Smooth muscle cell (in vitro differentiated cells): ENCODE measurements around the gene CPO. TPM values are rescaled to one million over a fixed set of nuclear protein-coding genes. Genes with fewer than 3 reads are reported as not detected.

ENCODE experiments used
- DNase-seq: peaks from one replicate; lab custom pipeline; 2025; ENCODE audit not compliant: unreplicated experiment; lab: John Stamatoyannopoulos, UW
- H2AFZ ChIP-seq: fragments of 200-600 bp; sonication (generic); 2 replicates; pipeline ENCODE4 v1.6.0; 2016; ENCODE audit warnings: antibody characterized with exemption, low read depth, mild to moderate bottlenecking
- H3F3A ChIP-seq: fragments of 200-600 bp; sonication (generic); 2 replicates; pipeline ENCODE4 v1.6.0; 2017; ENCODE audit warnings: antibody characterized with exemption, low read depth
- H3K27ac ChIP-seq: fragments of 200-600 bp; sonication (generic); 2 replicates; pipeline ENCODE4 v1.5.1; 2016; ENCODE audit warnings: low read depth, mild to moderate bottlenecking
- H3K27me3 ChIP-seq: fragments of 200-600 bp; sonication (generic); 2 replicates; pipeline ENCODE4 v1.6.1; 2016; ENCODE audit warnings: low read depth, mild to moderate bottlenecking
- H3K36me3 ChIP-seq: fragments of 200-600 bp; sonication (generic); 2 replicates; pipeline ENCODE4 v1.5.1; 2016; ENCODE audit warnings: low read depth
- H3K4me1 ChIP-seq: fragments of 200-600 bp; sonication (generic); 2 replicates; pipeline ENCODE4 v1.5.1; 2016; ENCODE audit warnings: low read depth
- H3K4me2 ChIP-seq: fragments of 200-600 bp; sonication (generic); 2 replicates; pipeline ENCODE4 v1.6.0; 2016; ENCODE audit warnings: mild to moderate bottlenecking
- H3K4me3 ChIP-seq: fragments of 200-600 bp; sonication (generic); 2 replicates; pipeline ENCODE4 v1.5.1; 2016; ENCODE audit warnings: mild to moderate bottlenecking
- H3K79me2 ChIP-seq: fragments of 200-600 bp; sonication (generic); 2 replicates; pipeline ENCODE4 v1.6.0; 2016; ENCODE audit warnings: low read depth, mild to moderate bottlenecking
- H3K9ac ChIP-seq: fragments of 200-600 bp; sonication (generic); 2 replicates; pipeline ENCODE4 v1.6.0; 2016; ENCODE audit warnings: low read depth
- H3K9me3 ChIP-seq: fragments of 200-600 bp; sonication (generic); replicated peaks from 2 replicates; pipeline ENCODE4 v1.5.1; 2016; ENCODE audit warnings: low read depth
- H4K20me1 ChIP-seq: fragments of 200-600 bp; sonication (generic); 2 replicates; pipeline ENCODE4 v1.6.0; 2016; ENCODE audit warnings: low read depth
- CTCF ChIP-seq: fragments of 200-600 bp; sonication (generic); IDR thresholded peaks from 2 replicates; pipeline ENCODE4 v1.5.1; 2017; ENCODE audit warnings: borderline replicate concordance, mild to moderate bottlenecking, antibody characterized with exemption; ENCODE audit not compliant: insufficient read depth, poor library complexity, severe bottlenecking
- WGBS: methylation state at CpG from one replicate; pipeline ENCODE4 v1.1.7; 2016; ENCODE audit warnings: low lambda C conversion rate; 5-methylcytosine and 5-hydroxymethylcytosine counted together
- polyA plus RNA-seq: library from polyadenylated mRNA; unstranded; fragments of >200 nt; fragmentation: Nextera tagmentation; extraction: Ambion mirVana; gene quantifications from 2 replicates; pipeline ENCODE4 v1.2.1, GENCODE V29; 2016
- total RNA-seq: library from RNA; depleted of rRNA; stranded (reverse); fragments of >200 nt; gene quantifications from 2 replicates; pipeline ENCODE4 v1.2.3, GENCODE V29; 2014

CPO gene
- total and polyA plus RNA-seq, 2 experiments from 2014 or later: not detected

GRCh38 chr2:206979365-206979764, 40.0 kb downstream of the CPO start:
- 81% methylated on average over 3 of the region's 3 CpGs for WGBS
- no peaks in the 10 kb centered on the region for H3K36me3 ChIP-seq
- H3F3A ChIP-seq: no peaks in the 10 kb centered on the region
- H4K20me1 ChIP-seq: no peaks in the 10 kb centered on the region
- no peak for DNase-seq
- H3K4me3 ChIP-seq: no peak overlapping the region
- no peaks in the 10 kb centered on the region for H3K27me3 ChIP-seq
- TF ChIP-seq CTCF: no peak
- no peak overlapping the region for H3K4me2 ChIP-seq
- no peaks in the 10 kb centered on the region for H3K9me3 ChIP-seq
- no peaks in the 10 kb centered on the region for H3K4me1 ChIP-seq
- no peaks in the 10 kb centered on the region for H3K79me2 ChIP-seq
- H2AFZ ChIP-seq: no peak overlapping the region
- H3K27ac ChIP-seq: no peak overlapping the region
- no peak overlapping the region for H3K9ac ChIP-seq

DNA sequence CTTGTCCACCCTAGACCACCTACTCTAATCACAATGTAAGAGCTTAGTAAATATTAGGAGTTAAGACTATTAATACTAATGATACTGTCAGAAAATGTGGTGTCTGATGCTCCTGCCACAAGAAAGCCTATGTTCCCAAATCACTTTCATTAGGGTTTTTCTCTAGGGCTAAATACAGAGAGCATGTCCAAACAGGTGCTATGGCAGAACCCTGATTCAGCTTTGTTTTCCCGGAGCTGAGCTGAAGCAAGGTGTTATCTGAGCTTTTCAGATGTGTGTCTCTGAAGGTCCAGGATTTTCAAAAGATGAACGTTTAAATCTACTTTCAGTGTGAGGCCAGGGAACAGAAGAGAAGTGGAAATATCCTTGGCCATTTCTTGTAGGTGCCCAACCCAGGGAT, 40.6 kb downstream of the CPO start:
- Histone ChIP-seq H3K9ac (no peak overlapping the region), H3K27ac (no peak overlapping the region), H2AFZ (no peak overlapping the region), H3K36me3 (no peaks in the 10 kb centered on the region), H3F3A (no peaks in the 10 kb centered on the region), H3K4me1 (no peaks in the 10 kb centered on the region), H3K4me3 (no peak overlapping the region), H3K79me2 (no peaks in the 10 kb centered on the region), H3K4me2 (no peak overlapping the region), H3K9me3 (no peaks in the 10 kb centered on the region), H4K20me1 (no peaks in the 10 kb centered on the region), H3K27me3 (no peaks in the 10 kb centered on the region)
- 75% methylated on average over 2 of the region's 2 CpGs for WGBS
- DNase-seq: no peak
- TF ChIP-seq CTCF: no peak

DNA sequence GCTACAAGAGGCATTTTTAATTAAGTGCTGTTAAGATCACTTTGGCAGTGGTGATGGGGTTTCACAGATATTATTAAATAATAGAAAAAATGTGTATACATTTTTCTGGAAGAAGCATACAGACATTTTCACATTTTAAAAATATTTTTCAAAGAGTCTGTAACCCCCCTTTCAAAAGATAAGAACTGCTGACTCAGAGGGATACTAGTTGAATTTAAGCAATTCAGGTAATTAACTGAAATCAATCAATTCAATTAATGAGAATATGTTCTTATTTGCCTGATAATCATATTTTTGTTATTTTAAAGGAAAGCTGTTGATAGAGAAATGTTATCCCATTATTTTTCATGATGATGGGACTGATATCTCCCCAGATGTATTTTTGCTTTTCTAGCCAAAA, 41.1 kb downstream of the CPO start:
- Histone ChIP-seq H3K4me1 (no peaks in the 10 kb centered on the region), H2AFZ (no peak overlapping the region), H3K27ac (no peak overlapping the region), H3K4me3 (no peak overlapping the region), H3K4me2 (no peak overlapping the region), H3K36me3 (no peaks in the 10 kb centered on the region), H3K9ac (no peak overlapping the region), H3K9me3 (no peaks in the 10 kb centered on the region), H4K20me1 (no peaks in the 10 kb centered on the region), H3K27me3 (no peaks in the 10 kb centered on the region), H3F3A (no peaks in the 10 kb centered on the region), H3K79me2 (no peaks in the 10 kb centered on the region)
- TF ChIP-seq CTCF: no peak
- DNase-seq: no peak

DNA sequence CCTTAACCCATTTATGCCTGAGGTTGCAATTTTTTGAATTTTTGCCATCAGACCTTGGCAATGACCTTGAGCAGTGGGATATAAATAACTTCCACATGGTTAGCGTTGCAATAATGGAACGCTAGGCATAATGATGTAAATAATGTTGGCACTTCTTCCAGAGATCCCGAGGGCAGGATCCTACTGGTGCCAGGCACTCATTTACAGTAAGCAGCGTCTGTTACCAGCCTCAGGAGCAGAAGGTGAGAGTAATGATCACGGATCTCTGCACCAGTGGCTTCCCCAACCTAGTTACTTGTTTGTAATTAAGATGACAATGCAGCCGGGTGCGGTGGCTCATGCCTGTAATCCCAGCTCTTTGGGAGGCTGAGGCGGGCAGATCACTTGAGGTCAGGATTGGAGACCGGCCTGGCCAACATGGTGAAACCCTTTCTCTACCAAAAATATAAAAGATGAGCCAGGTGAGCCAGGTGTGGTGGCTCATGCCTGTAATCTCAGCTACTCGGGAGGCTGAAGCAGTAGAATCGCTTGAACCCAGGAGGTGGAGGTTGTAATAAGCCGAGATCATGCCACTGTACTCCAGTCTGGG, 41.9 kb downstream of the CPO start:
- DNase-seq: no peak
- H3K36me3 ChIP-seq: no peaks in the 10 kb centered on the region
- TF ChIP-seq CTCF: no peak
- H3K4me1 ChIP-seq: no peaks in the 10 kb centered on the region
- H3K79me2 ChIP-seq: no peaks in the 10 kb centered on the region
- no peak overlapping the region for H3K4me3 ChIP-seq
- no peaks in the 10 kb centered on the region for H3F3A ChIP-seq
- no peaks in the 10 kb centered on the region for H3K27me3 ChIP-seq
- H3K9me3 ChIP-seq: no peaks in the 10 kb centered on the region
- H4K20me1 ChIP-seq: no peaks in the 10 kb centered on the region
- 87% methylated on average over 12 of the region's 12 CpGs for WGBS
- no peak overlapping the region for H3K9ac ChIP-seq
- H3K27ac ChIP-seq: no peak overlapping the region
- no peak overlapping the region for H2AFZ ChIP-seq
- H3K4me2 ChIP-seq: no peak overlapping the region
